ENCODE data around the gene GABARAPL2.
"Not testable (repeated sequence)": the region's sequence is repeated elsewhere in the genome, so short reads cannot be mapped to it uniquely, and the experiment has no call there.

DNA sequence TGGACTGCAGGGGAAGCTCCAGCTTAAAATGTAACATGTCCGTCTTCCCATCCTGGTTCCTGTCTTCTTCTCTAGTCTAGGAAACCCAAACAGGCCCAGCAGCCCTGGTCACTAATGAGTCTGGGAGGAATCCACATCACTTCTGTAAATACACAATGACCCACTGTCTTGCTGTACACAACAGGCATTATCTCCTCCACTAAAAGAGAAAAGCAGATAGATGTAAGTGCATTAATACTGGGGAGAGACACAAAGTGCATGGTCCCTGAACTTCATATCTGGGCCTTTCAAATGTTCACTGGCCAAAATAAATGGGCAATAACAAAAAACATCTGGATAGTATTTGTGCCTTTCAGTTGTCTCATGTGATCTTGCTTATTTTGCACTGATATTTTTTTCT, 20.3 kb upstream of the GABARAPL2 start:
- TF ChIP-seq, protein P1, sequence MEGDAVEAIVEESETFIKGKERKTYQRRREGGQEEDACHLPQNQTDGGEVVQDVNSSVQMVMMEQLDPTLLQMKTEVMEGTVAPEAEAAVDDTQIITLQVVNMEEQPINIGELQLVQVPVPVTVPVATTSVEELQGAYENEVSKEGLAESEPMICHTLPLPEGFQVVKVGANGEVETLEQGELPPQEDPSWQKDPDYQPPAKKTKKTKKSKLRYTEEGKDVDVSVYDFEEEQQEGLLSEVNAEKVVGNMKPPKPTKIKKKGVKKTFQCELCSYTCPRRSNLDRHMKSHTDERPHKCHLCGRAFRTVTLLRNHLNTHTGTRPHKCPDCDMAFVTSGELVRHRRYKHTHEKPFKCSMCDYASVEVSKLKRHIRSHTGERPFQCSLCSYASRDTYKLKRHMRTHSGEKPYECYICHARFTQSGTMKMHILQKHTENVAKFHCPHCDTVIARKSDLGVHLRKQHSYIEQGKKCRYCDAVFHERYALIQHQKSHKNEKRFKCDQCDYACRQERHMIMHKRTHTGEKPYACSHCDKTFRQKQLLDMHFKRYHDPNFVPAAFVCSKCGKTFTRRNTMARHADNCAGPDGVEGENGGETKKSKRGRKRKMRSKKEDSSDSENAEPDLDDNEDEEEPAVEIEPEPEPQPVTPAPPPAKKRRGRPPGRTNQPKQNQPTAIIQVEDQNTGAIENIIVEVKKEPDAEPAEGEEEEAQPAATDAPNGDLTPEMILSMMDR (IDR thresholded peaks at IDR 0.05; ENCODE audit: low read depth, low read length) = not testable (repeated sequence)
- TF ChIP-seq EZH2phosphoT487 (IDR thresholded peaks at IDR 0.05; ENCODE audit: low read depth) = not testable (repeated sequence)
